MM.1S (cell line): ENCODE results near the gene CISTR.

Source experiments
- CTCF ChIP-seq: fragments of 300-600 bp; sonication (generic); IDR thresholded peaks from 2 replicates; pipeline ENCODE4 v1.5.1; 2016; ENCODE audit warnings: antibody characterized with exemption, low read length, mixed read lengths
- EZH2 ChIP-seq: fragments of 300-600 bp; sonication (generic); optimal IDR thresholded peaks from 2 replicates; pipeline ENCODE3; 2017; ENCODE audit warnings: low read depth, mild to moderate bottlenecking, antibody characterized with exemption, low read length, mixed read lengths
- EZH2phosphoT487 ChIP-seq: fragments of 300-600 bp; sonication (generic); IDR thresholded peaks from 2 replicates; pipeline ENCODE4 v1.6.1; 2018; ENCODE audit warnings: antibody characterized with exemption, low read length

DNA sequence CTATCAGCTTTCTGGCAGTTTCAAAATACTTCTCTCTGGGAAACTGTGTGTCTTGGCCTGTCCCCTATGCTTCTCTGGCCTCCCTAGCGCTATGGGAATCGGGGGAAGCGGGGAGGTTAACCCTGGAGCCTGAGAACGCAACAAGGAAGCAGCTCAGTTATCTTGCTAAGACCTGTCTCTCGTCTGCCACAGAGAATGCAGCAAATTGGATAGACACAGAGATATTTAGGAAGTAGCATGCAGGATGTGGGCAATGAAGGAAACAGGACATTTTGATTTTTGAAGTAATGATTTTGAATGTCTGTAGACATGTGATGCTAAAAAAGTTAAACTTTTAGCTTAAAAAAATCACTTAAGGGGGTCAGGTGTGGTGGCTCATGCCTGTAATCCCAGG lies 18.0 kb downstream of the CISTR start:
- TF ChIP-seq CTCF (no peak), EZH2phosphoT487 (no peak), EZH2 (no peak)
